RCC 7860 (cell line): ENCODE data around the gene ENPP7.

Source experiments
- DNase-seq: peaks from one replicate; pipeline ENCODE4 v3.0.0-alpha.2; 2015; ENCODE audit warnings: low spot score
- FAIRE-seq: peaks from 2 replicates; lab custom pipeline; 2012; peaks lifted over from hg19 to GRCh38; lab: Jason Lieb, UNC

ENPP7 gene

GRCh38 chr17:79729761-79730160 lies 982 bp upstream of the ENPP7 start:
- FAIRE-seq (no peak), DNase-seq (no peak)

GRCh38 chr17:79730437-79730768 lies 340 bp upstream of the ENPP7 start:
- no peak for FAIRE-seq
- DNase-seq: no peak

GRCh38 chr17:79732254-79732653 lies 1.5 kb downstream of the ENPP7 start:
- DNase-seq: no peak
- FAIRE-seq: no peak

- FAIRE-seq (no peak), DNase-seq (no peak)
These were observed 2.3 kb downstream of the ENPP7 start for GRCh38 chr17:79732804-79733691.

- FAIRE-seq (no peak), DNase-seq (no peak)
These were observed 2.9 kb downstream of the ENPP7 start for GRCh38 chr17:79733692-79734070.

GRCh38 chr17:79735096-79735495 lies 4.4 kb downstream of the ENPP7 start:
- DNase-seq: no peak
- no peak for FAIRE-seq

GRCh38 chr17:79737046-79737921 lies 6.5 kb downstream of the ENPP7 start:
- DNase-seq (no peak), FAIRE-seq (no peak)

- DNase-seq: no peak
- FAIRE-seq: no peak
These were observed 7.3 kb downstream of the ENPP7 start for GRCh38 chr17:79737922-79738578.

- no peak for DNase-seq
- FAIRE-seq: no peak
These were observed 7.9 kb downstream of the ENPP7 start for GRCh38 chr17:79738643-79739042.

- DNase-seq: peak; percentile 88
- FAIRE-seq: peak; percentile 93
These were observed 8.7 kb downstream of the ENPP7 start for GRCh38 chr17:79739148-79740062.

GRCh38 chr17:79740413-79740812 lies 9.7 kb downstream of the ENPP7 start:
- DNase-seq: no peak

GRCh38 chr17:79741401-79741750 lies 10.6 kb downstream of the ENPP7 start:
- DNase-seq (no peak), FAIRE-seq (no peak)

More at GRCh38 chr17:79740413-79740812, 9.7 kb downstream of the ENPP7 start:
- FAIRE-seq: no peak

- FAIRE-seq (no peak), DNase-seq (peak; percentile 15)
These were observed 11.2 kb downstream of the ENPP7 start for GRCh38 chr17:79741751-79742588.

- DNase-seq (no peak), FAIRE-seq (no peak)
These were observed 11.8 kb downstream of the ENPP7 start for GRCh38 chr17:79742589-79742918.

GRCh38 chr17:79742951-79743476 lies 12.3 kb downstream of the ENPP7 start:
- FAIRE-seq (no peak), DNase-seq (no peak)

- no peak for DNase-seq
- FAIRE-seq: no peak
These were observed 12.9 kb downstream of the ENPP7 start for GRCh38 chr17:79743614-79744013.

GRCh38 chr17:79745641-79746105 lies 14.9 kb downstream of the ENPP7 start:
- DNase-seq (no peak), FAIRE-seq (no peak)

GRCh38 chr17:79746889-79747507 lies 16.3 kb downstream of the ENPP7 start:
- DNase-seq (no peak), FAIRE-seq (no peak)
